NK-92 (cell line): ENCODE data around the gene FGGY.
"Not testable (repeated sequence)": the region's sequence is repeated elsewhere in the genome, so short reads cannot be mapped to it uniquely, and the experiment has no call there.

Source experiments
- DNase-seq: peaks from one replicate; lab custom pipeline; 2025; ENCODE audit not compliant: unreplicated experiment; lab: John Stamatoyannopoulos, UW

FGGY gene

DNA sequence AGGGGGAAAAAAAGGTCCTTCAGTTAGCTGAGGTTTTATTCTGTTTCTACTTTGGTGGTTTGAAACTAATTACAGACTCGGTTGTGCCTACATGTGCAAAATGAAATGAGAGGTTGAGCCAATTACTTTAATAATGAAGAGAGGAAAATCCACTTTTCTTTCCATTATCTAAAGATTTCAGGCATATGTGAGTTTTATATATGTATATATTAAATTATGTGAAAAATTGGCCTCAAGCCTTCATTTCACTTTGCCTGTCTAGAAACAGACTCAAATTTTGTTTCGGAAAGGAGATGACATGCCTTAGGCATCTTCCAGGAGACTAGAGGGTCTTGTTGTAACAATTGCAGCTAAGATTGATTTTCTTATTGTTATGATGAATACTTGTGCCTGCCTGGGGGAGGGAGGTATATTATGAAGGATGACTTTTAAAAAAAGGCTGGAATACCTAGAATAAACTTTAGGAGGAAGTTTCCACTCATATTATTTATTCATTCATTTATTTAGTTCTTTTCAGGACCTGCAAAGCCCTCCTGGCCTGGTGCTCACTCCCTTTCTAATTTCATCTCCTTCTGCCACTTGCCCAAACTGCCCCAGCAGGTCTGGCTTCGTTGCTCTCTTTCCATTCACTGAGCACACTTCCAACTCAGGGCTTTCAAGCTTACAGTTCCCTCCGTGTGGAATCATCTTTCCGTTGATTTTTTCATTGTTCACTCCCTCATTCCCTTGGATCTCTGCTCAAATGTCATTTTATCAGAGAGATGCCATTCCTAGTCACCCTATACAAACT, 423.6 kb downstream of the FGGY start:
- no peak for DNase-seq

DNA sequence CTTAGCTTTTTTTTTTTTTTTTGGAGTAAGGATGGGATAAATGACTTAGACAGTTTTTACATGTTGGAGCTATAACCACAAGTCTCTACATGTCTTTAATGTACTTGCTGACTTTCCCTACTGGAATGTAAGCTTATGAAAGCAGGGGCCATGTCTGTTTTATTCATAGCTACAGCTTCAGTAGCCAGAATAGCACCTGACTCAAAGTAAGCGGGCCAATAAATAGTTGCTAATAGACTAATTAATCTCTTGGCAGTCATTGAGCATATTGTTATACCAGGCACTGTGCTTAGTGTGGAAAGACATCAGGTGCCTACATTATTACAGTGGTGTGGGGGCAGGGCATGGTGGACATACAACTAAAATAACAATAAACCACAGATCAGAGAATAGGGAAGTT, 433.4 kb downstream of the FGGY start:
- DNase-seq, result no peak

DNA sequence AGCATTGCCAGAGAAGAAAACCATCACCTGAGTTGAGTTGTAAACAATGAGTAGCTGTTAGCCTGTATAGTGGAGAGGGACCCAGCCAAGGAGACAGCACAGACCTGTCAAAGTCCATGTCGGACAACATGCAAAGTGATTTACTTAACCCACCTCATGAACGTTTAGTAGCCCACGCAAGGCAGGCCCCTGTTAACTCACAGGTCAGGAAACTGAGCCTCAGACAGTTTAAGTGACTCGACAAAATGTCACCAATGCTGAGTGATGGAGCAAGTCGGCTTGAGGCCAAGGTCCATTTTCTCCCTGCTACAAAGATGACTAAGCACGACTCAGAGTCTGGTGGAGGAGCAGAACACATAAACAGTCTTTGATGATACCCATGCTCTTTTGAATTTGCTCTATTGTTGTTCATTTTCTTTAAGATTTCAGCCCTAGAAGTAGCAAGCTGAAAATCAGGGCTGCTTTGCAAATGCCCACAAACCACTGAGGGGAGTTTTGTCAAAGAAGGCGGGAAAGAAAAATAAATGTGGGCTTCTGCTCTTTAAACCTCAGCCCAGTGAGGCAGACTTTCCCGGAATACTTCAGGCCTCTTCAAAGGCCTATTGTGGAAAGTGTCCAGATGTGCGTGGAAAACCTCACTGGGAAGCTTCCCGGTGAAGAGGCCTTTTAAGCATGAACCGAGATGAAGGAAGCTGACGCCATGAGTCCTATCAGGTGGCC, 434.0 kb downstream of the FGGY start:
- DNase-seq, result no peak

DNA sequence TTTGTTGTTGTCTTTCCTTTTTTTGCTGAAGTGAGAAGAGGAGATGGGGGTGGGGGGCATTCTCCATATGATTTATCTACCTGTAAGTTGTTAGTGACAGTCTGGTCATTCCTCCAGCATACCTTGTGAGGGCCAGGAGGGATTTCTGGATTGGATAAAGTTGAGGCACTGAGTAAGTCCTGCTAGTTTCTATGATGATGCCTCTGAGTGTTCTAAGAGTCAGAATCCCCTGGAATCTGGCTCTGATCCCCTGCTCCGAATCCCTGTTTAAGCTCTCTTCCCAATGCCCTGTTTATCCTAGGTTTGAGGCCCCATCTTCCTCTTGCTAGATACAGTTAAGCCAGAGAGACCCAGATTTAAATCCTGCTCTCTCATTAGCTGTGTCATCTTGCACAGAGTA, 434.7 kb downstream of the FGGY start:
- no peak for DNase-seq

DNA sequence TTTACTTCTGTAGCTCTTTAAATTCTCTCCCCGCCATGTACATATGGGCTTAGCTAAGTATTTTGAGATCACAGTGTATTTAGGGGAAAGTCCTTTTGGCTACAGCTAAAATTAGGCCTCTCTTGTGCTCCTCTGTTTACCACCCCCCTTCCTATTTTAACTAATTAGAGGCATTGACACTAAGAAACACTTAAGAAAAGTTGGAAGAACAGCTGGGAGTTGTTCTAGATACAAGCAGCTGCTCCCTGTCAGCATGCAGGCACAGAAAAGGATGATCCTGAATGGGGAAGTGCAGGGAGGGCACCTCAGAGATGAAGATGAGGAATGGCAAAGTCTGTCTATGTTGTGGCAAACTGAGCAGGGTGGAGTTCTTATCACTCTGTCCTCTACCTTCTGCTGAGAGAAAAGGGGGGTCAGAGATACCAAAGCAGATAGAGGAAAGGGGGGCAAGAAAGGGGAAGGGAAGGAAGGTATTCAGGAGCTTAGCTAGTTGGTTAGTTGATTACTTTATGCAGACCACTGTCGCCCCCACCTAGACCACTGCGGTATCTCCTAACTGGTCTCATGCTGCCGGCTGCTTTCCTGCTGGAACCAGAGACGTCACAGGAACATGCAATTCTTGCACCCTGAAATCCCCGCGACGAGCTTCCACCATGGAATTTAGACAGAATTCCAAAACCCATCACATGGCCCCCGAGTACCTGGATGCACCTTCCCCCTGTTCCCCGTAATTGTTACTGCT, 435.5 kb downstream of the FGGY start:
- no peak for DNase-seq

DNA sequence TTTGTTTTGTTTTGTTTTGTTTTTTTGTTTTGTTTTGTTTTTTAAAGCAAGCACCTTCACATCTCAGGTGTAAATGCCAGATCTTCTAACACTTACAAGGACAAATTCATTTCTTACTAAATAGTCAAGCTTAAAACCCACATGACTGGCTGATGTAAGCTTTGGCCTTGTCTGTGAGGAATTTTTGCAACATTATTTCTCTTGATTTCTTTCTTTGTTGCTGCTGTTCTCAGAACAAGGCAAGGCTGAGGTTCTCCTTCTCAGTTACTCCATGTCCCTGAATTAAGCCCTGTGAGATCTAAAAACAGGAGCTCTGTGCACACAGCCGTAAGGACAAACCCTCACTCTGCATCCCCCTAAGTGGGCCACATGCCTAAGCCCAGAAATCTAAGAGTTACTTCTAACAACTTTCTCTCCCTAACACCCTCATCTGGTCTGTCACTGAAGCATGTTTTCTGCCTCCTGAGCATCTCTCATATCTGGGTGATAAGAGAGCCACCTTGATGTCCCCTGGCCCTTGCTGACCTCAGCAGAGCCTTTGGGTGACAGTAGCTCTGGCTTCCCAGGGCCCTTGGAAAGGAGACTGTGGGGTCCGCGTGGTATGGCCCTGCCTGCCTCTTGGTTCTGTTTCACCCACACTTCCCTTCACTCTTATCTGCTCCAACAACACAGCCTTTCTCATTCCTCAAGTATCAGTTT, 436.7 kb downstream of the FGGY start:
- DNase-seq, result no peak

DNA sequence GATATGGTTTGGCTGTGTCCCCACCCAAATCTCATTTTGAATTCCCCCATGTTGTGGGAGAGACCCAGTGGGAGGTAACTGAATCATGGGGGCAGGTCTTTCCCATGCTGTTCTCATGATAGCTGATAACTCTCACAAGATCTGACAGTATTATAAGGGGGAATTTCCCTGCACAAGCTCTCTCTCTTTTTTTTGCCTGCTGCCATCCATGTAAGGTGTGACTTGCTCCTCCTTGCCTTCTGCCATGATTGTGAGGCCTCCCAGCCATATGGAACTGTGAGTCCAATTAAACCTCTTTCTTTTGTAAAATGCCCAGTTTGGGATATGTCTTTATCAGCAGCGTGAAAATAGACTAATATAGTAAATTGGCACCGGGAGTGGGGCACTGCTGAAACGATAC, 439.0 kb downstream of the FGGY start:
- not testable (repeated sequence) for DNase-seq

DNA sequence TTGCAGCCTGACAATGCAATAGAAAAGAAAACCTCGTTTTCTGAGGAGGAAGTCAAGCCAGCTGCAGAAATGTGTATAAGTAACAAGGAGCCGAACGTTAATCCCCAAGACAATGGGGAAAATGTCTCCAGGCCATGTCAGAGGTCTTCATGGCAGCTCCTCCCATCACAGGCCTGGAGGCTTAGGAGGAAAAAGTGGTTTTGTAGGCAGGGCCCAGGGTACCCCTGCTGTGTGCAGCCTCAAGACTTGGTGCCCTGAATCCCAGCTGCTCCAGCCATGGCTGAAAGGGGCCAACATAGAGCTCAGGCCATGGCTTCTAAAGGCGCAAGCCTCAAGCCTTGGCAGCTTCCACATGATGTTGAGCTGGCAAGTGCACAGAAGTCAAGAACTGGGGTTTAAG, 439.9 kb downstream of the FGGY start:
- DNase-seq, result no peak

DNA sequence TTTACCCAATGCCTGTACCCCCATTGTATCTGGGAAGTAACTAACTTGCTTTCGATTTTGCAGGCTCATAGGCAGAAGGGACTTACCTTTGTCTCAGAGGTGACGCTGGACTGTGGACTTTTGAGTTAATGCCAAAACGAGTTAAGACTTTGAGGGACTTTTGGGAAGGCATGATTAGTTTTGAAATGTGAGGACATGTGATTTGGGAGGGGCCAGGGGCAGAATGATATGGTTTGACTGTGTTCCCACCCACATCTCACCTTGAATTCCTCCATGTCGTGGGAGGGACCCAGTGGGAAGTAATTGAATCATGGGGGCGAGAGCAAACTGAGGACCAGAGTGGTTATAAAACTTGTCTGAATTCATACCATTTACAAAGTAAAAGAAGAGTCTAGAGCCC, 440.7 kb downstream of the FGGY start:
- no peak for DNase-seq

DNA sequence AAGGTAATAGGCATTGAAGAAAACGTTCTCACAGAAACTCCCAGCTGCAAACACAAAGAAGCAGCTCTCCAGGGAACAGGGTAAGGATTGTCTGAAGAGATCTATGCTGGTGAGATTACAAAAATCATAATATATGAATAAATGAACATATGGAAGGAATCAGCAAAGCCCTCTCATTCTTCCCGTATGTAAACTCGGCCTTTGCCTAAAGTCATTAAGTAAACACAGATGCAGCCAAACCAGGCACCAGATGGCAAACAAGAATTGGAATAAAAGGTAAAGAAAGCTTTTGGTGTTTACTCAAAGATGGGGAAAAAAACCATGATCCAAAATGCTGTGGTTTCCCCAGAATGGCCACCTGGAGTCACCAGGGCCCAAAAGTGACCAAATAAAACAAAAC, 441.3 kb downstream of the FGGY start:
- no peak for DNase-seq

DNA sequence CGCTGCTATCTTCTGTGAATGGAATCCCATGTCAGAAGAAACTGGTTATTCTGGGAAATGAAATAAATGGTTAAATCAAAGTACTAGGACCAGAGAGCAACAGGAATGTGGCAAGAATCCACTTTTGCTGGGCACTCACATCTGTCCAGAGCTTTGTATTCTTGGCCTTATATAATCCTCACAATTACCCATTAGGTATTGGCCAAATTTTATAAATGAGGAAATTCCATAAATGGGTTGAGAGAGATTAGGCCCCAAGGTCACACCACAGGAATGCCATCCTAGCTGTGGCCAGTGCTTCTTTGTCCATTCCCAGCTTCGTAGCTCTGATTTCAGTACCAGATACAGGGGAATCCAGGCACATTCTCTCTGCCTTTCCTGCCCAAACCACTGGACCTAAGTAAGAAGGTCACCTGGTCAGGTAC, 441.7 kb downstream of the FGGY start:
- DNase-seq, result no peak

DNA sequence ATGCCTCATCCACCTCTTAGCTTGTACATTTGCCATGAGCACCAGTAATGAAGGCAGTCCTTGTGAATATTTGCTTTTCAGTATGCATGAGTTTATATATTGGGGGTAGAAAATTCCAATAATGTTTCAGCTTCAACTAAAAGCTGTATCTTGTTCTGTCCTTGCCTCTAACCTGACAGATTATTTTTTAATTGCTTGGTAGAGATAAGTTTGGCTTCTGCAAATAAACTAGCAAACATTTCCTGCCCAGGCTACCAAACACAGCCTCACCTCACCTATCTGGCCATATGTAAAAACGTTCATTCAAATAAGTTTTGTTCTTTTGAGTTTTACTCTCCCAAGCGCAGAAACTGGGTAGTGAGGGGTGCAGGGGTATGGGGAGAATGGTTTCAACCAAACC, 442.2 kb downstream of the FGGY start:
- no peak for DNase-seq

DNA sequence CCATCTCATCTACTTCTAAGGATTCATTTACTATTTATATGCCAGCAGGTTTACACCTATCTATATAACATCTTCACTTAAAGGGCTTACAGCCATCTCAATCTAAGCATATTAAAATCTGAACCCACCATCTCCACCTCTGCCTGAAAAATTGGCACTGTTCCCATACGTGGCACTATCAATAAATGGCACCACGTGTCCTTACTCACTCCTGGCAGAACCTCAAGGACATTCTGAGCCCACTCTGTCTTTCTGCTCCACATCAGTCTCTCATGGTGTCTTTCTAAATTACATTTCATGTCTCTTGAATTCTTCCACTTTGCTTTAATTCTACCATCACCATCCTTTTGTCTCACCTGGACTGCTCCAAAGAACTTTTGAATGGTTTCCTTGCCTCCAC, 445.6 kb downstream of the FGGY start:
- DNase-seq, result no peak

DNA sequence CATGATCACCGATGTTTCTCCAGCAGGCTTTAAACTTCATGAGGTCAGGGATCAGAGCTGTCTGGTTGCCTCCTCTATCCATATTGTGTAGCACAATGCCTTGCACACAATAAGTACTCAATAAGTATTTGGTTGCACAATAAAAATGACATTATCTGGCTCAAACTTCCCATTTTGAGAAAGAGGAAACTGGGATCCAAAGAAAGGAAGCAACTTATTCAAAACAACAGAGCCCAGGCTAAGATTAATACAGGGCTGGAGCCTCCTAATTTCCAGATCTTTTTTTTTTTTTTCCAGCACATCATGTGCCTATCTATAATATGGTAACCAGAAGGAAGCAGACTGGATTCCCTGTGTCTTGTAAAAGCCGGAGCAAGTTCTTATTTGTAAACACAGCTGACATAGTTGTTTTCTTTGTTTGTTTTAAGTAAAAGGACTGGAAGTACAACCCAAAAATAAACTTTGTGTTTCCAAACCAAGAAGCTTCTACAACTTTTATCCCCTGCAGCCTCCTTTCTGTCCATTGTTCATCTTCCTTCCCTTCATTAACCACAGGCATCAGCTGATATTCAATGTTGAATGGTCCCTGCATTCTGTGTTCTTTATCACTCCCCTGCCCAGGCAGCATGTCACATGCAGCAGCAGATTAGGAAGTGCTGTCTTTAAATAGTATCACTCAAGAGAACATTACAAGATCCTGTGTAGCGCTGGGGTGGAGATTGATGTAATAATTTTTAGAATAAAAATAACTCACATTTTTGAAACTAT, 446.6 kb downstream of the FGGY start:
- no peak for DNase-seq

DNA sequence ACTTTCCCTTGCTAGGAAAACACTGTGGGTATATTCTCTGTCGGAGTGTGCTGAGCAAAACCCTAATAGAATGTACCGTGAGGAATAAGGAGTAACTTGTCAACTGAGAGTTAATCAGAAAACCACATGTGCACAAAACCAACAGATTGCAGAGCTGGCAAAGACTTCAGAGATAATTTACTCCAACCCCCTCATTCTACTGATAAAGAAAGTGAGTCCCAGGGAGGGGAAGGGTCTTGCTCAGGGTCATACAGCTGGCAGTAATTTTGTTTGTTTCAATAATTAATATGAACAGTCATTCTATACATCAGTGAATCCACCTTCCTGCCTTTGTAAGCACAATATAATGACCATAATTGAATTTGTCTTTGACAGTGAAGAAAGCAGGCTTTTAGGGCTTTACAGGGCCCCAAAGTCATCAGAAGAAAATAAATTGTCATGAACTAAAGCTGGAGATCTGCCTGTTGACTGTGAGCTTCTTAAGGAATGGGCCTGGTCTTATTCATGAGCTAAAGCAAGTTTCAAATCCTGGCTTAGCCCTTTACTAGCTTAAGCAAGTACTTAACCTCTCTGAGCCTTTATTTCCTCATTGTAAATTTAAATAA, 450.6 kb downstream of the FGGY start:
- no peak for DNase-seq

DNA sequence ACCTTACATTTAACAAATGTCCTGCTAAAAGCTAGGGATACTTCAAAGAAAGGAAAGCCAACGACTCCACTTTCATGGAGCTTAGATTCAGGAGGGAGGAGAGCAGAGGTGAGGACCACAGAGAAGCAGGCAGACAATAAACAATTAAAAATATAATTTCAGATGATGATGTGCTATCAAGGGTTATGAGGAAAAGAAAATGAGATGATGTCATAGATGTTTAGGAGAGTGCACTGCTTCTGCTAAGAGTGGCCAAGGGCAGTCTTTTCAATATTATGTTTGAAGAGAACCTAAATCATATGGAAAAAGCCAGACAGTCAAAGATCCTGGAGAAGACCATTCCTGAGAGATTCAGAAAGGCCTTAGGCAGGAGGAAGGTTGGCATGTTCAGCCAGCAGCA, 451.2 kb downstream of the FGGY start:
- no peak for DNase-seq

DNA sequence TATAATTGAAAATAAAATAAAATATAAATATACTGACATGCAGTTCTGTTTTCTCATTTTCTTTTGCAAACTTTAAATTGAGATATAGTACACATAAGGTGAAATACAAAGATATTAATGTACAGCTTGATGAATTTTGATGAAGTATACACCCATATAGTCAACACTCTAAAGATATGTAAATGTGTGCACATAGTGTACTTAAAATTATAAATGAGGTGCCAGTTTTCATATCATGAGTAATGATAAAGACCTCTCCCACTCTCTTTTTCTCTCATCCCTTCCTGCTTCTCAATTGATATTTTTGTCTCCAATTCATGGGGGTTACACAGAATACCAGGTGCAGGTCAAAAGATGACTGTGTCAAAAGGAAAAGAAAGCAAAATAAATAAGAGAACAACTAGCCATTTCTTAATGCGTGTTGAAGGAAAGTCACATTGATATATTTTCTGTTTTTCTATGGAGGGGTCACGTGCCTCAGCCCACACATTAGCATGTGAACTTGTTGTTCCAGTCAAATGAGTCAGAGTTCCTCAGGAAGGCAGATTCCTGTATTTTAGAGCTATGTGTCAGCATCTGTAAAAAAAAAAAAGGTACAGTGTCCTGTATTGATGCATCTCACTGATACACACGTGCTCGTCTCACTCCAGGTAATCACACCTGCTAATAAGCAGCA, 453.6 kb downstream of the FGGY start:
- no peak for DNase-seq

DNA sequence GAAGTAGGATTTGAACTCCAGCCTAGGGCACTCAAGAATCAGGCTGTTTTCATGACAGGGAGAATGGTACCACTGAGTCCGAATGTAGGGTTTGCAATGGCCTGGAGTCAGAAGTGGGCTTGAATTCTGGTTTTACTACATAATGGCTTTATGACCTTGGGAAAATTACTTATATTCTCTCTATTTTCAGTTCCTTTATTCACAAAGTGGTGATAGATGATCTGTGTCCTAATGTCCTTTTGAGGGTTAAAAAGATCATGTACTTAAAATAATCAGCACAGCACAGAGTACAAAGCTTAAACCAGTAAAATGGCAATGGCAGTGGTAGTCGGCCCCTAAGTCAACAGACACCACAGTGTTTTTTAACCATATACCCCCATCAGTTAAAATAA, 454.1 kb downstream of the FGGY start:
- DNase-seq, result no peak

DNA sequence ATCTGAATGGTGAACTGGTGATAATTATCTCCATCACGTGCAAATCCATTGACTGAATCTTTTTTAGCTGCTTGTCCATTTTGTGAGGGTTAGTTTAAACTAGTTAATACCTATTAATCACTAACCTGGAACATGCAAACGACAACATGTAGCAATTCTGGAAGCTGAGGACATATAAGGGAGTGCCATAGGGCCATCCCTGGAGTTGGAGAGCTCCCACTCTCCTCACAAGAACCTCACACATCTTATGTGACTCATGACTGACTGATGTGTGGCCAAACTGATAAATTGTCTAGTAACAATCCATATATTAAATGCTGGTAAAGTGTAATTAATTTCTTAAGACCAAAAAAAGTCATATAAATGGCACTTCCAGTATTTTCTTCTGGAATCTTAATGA, 454.9 kb downstream of the FGGY start:
- DNase-seq, result no peak
